Activated T-cell treated with anti-CD3 and anti-CD28 coated beads, Interleukin-2, amount 50 U/mL, for 72 hours (primary cell): ENCODE data around the gene FAM90A26. TPM values are rescaled to one million over a fixed set of nuclear protein-coding genes. Genes with fewer than 3 reads are reported as not detected.
A peak's percentile ranks its signal among the peaks of the same experiment; 100 is the strongest.
"Not testable (repeated sequence)": the region's sequence is repeated elsewhere in the genome, so short reads cannot be mapped to it uniquely, and the experiment has no call there.

Experiments used
- ATAC-seq, 2 donors: fragments of 150-1000 bp; cut with Tn5 transposase; replicated peaks in 1 of 2; 2 replicates each; pipeline ENCODE4 v1.10.0; 2021; ENCODE audit warnings: moderate library complexity in 2 of 2, mild to moderate bottlenecking in 1 of 2
- DNase-seq, 2 donors: peaks; one replicate each; pipeline ENCODE4 v3.0.0; 2021 to 2022; ENCODE audit warnings: mixed read lengths in 1 of 2
- H3K27ac Mint-ChIP-seq: one replicate; pipeline ENCODE4 v1.8.0; 2022; ENCODE audit warnings: mild to moderate bottlenecking, moderate library complexity, mixed read lengths
- H3K27me3 Mint-ChIP-seq: one replicate; pipeline ENCODE4 v1.8.0; 2022; ENCODE audit warnings: low read depth, mixed read lengths
- H3K36me3 Mint-ChIP-seq, 2 donors: one replicate each; pipeline ENCODE4 v1.8.0; 2022; ENCODE audit warnings: mixed read lengths in 2 of 2, mild to moderate bottlenecking in 1 of 2; ENCODE audit not compliant: insufficient read depth in 2 of 2
- H3K4me1 Mint-ChIP-seq: one replicate; pipeline ENCODE4 v1.8.0; 2022; ENCODE audit warnings: low read depth, mixed read lengths
- H3K4me3 Mint-ChIP-seq, 2 donors: one replicate each; pipeline ENCODE4 v1.8.0; 2022; ENCODE audit warnings: mild to moderate bottlenecking in 2 of 2, mixed read lengths in 2 of 2, moderate library complexity in 2 of 2
- H3K9me3 Mint-ChIP-seq, 2 donors: one replicate each; pipeline ENCODE4 v1.8.0; 2022; ENCODE audit warnings: mixed read lengths in 2 of 2
- total RNA-seq, 2 donors: library from RNA; stranded (reverse); gene quantifications; one replicate each; pipeline ENCODE4 v1.2.3, GENCODE V29; 2022

The FAM90A26 gene
- total RNA-seq, 2 donors from 2014 or later: not detected

DNA sequence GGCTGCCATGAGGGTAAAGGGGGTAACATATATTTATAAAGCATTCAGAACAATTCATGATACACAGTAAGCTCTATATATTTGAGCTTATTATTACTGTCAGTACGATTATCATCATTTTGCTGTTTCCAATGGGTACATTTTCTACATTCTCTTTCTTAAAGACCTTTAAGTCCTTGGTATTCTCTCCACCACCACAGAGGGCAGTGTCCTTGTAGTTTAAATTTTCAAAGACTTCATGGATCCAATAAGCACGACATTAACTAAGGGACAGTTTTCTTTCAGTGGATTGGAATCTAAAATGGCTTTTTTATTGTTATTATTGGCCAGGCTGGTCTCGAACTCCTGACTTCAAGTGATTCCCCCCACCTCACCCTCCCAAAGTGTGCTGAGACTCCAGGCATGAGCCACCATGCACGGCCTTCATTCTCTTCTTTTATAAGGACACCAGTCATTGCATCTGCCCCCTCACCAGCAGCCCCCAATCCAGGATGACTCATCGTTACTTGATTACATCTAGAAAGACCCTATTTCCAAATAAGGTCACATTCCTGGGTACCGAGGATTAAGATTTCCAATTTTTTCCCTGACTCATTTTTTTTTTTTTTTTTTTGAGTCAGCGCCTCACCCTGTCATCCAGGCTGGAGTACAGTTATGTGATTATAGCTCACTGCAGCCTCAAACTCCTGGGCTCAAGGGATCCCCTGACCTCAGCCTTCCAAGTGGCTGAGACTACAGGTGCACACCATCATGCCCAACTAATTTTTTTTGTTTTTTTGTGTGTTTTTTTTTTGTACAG is 21.4 kb upstream of the FAM90A26 start:
- H3K27ac Mint-ChIP-seq, H3K36me3 Mint-ChIP-seq, DNase-seq, ATAC-seq, H3K9me3 Mint-ChIP-seq, H3K4me3 Mint-ChIP-seq, H3K27me3 Mint-ChIP-seq, H3K4me1 Mint-ChIP-seq: not testable (repeated sequence)

DNA sequence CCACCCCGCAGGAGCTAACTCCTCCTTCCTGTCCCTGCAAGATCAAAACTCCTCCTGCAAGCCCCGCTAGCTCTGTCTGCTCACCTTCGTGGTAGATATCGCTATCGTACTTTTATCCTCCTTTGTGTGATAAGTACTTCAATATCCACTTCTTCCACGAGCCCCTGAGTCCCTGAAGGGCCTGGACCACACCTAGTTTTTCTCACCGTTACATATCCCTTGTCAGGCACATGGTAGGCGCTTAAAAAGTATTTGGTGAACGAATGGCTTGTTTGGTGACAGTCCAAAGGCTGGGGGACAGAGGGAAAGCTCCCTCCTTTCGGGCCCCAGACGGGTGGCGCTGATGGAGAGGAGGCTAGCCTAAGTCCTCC is 18.4 kb upstream of the FAM90A26 start:
- Mint-ChIP-seq H3K4me3 (peak overlapping the region; percentile 91 to 96), H3K4me1 (peaks cover 22% of the 10 kb centered on the region)
- not testable (repeated sequence) for H3K9me3 Mint-ChIP-seq, H3K27me3 Mint-ChIP-seq, H3K27ac Mint-ChIP-seq, ATAC-seq, DNase-seq, H3K36me3 Mint-ChIP-seq

DNA sequence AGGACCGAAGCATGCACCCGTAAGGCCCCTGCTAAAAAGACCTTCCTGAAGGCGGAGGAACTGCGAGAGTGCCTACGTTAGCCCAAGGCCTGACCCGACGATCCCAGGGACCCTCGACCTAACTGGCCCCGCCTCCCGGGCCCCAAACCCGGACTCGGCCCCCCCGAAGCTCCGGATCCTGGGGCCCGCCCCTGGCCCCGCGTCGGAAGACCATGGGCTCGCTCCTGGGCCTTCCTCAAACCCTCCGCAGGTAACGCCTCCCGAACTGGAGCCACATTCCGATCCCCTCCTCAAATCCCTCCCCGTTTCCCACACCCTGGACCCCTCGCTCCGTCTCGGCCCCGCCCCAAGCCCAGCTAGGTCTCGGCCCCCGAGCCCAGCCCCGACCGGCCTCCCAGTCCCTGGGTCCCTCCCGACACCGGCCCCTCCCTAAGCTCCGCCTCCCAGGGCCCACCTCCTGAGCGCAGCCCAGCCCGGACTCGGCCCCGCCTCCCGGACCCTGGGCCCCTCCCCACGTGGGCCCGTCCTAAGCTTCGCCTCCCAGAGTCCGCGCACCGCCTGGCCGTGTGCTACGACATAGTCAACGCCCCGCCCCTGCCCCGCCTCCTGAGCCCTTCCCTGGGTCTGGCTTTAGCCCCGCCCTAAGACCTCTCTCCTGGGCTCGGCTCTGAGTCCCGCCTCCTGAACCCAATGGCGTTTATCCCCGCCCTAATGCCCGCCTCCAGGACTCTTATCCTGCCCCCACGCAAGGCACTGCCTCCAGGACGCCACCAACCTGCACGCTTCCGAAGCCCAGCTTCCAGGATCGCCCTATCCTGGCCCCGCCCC is 17.8 kb upstream of the FAM90A26 start:
- Mint-ChIP-seq H3K27ac (peak overlapping the region; percentile 94), H3K4me3 (peak overlapping the region; percentile 91 to 96), H3K4me1 (peaks cover 22% of the 10 kb centered on the region)
- DNase-seq: peak; percentile 98
- H3K36me3 Mint-ChIP-seq, H3K27me3 Mint-ChIP-seq, H3K9me3 Mint-ChIP-seq: not testable (repeated sequence)
- ATAC-seq: peak; percentile 85 to 89

DNA sequence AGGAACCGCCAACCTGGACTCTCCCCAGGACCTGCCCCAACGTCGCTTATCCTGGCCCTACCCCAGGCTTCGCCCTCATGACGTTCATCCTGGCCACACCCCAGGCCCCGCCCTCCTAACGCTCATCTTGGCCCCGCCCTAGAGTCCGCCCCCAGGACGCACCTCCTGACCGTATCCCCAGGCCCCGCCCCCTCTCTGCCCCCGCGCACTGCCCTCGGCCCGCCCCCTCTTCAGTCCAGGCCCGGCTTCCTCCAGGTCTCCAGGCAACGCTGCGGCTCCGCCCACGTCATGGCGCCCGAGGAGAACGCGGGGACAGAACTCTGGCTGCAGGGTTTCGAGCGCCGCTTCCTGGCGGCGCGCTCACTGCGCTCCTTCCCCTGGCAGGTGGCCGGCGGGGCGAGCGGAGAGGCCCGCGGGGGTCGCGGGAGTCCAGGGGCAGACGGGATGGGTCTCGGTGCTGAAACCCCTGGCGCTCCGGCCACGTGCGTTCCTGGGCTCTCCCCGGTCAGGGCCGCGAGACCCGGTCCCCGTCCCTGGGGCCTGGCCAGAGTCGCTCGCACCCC is 17.1 kb upstream of the FAM90A26 start:
- Mint-ChIP-seq H3K4me1 (peaks cover 22% of the 10 kb centered on the region), H3K4me3 (peak overlapping the region; percentile 91 to 96), H3K27ac (peak overlapping the region; percentile 94)
- H3K27me3 Mint-ChIP-seq, H3K9me3 Mint-ChIP-seq, H3K36me3 Mint-ChIP-seq: not testable (repeated sequence)
- peak; percentile 99 for ATAC-seq
- peak; percentile 96 to 97 for DNase-seq

DNA sequence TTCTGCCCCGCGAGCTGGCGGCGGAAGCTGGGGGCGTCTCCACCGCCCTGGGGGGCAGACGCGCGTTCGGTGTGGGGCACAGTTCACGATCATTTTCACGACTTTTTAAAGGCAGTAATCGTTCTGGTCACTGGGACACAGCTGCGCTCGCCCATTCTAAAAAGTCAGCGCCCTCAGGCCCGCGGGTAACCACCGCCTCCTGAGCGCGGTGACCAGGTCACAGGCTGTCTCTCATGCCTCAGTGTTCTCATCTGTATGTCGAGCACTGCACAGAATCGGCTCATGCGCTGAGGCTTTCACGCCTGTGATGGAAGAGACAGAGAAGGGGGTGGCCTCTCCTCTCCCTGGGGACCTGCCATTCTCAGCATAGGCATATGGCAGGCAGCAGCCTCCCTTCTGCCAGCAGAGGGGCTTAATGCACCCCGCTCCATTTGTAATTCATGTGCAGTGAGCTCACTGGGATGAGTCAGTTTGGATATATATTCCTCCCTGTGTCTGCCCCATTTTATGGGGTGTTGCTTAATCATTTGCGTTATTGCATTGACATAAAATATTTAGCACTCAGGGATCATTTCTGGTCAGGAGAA is 16.5 kb upstream of the FAM90A26 start:
- not testable (repeated sequence) for H3K27ac Mint-ChIP-seq, H3K27me3 Mint-ChIP-seq, H3K36me3 Mint-ChIP-seq, H3K9me3 Mint-ChIP-seq, ATAC-seq, DNase-seq
- peaks cover 22% of the 10 kb centered on the region for H3K4me1 Mint-ChIP-seq
- peak overlapping the region; percentile 91 to 96 for H3K4me3 Mint-ChIP-seq

DNA sequence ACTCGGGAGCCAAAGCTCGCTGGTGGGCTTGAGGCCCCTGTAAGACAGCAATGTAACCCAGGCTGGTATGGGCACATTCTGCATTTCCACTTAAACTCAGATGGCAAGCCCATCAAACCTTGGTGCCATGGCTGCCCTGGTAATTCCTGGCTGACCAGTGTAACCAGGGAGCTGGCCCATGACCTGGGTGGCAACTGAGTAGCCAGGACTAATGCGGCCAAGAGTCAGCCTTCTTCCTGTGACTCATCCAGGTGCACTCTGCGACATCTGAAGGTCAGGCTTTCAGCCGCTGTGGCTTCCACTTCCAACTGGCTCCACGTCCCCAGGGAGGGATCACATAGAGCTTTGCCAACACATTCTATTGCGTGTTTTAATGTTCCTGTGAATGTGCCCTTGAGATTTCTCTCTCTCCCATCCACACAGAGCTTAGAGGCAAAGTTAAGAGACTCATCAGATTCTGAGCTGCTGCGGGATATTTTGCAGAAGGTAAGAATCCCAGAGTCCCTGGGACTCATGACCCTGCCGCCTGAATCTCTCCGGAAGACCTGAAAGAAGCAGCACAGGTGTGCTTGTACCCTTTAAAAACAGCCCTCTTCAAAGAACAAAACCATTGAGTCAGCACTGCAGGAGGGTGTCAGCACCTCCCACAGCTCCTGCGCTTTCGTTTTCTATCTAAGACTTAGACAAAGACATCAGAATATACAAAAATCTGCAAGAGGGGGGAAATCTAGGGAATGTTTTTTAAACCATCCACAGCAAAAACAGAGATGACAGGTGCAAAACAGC is 14.9 kb upstream of the FAM90A26 start:
- not testable (repeated sequence) for H3K27ac Mint-ChIP-seq, H3K36me3 Mint-ChIP-seq, H3K27me3 Mint-ChIP-seq, ATAC-seq, H3K9me3 Mint-ChIP-seq
- peaks cover 22% of the 10 kb centered on the region for H3K4me1 Mint-ChIP-seq
- H3K4me3 Mint-ChIP-seq: peak overlapping the region; percentile 34 to 67
- DNase-seq: peak in 1 of 2 donors; percentile 17

DNA sequence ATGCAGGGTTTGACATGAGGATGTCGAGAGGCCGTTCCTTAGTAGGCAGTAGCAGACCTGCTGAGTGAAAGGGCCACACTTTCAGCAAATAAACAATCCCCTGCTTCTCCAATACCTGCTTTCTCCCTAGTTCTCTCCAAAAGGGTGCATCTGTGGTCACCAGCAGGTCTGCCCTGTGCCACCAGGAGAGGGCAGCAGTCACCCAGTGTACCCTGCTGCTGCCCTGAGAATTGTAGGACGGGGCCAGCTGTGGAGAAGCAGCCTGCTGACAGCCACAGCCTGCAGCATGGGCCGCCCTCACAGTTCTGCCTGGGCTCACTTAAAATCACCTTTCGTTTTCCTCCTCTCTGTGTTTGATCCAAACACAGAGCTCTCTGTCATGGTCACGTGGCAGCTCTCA is 11.8 kb upstream of the FAM90A26 start:
- not testable (repeated sequence) for H3K27me3 Mint-ChIP-seq, DNase-seq, H3K4me3 Mint-ChIP-seq, H3K27ac Mint-ChIP-seq, H3K9me3 Mint-ChIP-seq, ATAC-seq, H3K36me3 Mint-ChIP-seq
- H3K4me1 Mint-ChIP-seq: peaks cover 22% of the 10 kb centered on the region

DNA sequence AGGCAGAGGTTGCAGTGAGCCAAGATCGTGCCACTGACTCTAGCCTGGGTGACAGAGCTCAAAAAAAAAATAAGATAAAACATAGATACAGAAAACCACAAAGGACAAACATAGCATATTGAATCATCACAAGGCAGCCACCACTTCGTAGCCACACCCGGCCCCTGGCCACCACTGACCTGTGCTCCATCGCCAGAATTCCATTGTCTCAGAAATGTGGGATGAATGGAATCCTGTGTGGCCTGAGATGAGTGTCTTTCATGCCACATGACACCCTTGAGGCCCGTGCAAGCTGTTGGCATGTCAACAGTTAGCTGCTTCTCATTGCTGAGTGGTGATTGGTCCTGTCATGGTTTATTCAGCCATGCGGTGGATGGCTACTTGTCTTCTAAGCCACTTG is 10.2 kb upstream of the FAM90A26 start:
- H3K4me3 Mint-ChIP-seq, H3K9me3 Mint-ChIP-seq, ATAC-seq, H3K4me1 Mint-ChIP-seq, H3K27ac Mint-ChIP-seq, H3K27me3 Mint-ChIP-seq, H3K36me3 Mint-ChIP-seq, DNase-seq: not testable (repeated sequence)

DNA sequence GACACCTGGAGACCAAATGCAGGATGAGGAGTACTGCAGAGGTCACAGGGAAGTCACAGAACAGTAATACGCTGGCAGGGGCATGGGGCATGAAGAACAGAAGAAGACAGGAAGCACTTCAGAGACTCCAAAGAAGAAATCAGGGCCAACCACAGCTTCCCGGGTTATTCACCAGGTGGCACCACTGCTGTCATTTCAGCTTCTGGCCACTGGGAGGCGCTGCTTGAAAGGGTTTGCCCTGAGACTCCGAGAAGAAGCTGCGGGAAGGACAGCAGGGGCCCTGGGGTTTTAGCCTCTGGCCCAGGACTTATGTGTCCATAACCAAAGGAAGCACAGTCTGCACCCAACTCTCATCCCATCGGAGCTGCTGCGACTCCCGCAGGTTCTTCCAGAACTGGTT is 4.2 kb upstream of the FAM90A26 start:
- not testable (repeated sequence) for H3K27ac Mint-ChIP-seq, DNase-seq, H3K9me3 Mint-ChIP-seq, H3K4me1 Mint-ChIP-seq, ATAC-seq, H3K27me3 Mint-ChIP-seq, H3K36me3 Mint-ChIP-seq, H3K4me3 Mint-ChIP-seq

DNA sequence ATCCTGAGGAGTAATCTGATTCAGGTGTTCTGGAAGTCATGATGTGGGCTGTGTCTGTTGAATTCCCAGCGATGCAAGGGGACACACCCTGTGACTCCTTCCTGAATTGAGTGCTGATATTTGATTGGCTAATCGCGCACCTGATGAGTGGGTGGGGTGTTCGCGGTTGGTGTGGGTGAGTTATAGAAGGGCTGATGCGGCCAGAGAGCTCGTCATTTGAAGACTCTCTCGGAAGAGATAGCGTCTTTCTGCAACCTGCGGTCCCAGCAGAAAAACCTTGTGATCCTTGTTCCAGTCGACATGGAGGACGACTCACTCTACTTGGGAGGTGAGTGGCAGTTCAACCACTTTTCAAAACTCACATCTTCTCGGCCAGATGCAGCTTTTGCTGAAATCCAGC is 40.1 kb downstream of the FAM90A26 start, which contains the start of gene USP17L10:
Gene USP17L10, plus strand, starts transcription at position 301 of the 400 bp plus-strand sequence. Its CDS starts 0 bp downstream, at position 301.
- not testable (repeated sequence) for DNase-seq, H3K9me3 Mint-ChIP-seq, ATAC-seq, H3K27ac Mint-ChIP-seq, H3K4me3 Mint-ChIP-seq, H3K27me3 Mint-ChIP-seq, H3K4me1 Mint-ChIP-seq, H3K36me3 Mint-ChIP-seq

DNA sequence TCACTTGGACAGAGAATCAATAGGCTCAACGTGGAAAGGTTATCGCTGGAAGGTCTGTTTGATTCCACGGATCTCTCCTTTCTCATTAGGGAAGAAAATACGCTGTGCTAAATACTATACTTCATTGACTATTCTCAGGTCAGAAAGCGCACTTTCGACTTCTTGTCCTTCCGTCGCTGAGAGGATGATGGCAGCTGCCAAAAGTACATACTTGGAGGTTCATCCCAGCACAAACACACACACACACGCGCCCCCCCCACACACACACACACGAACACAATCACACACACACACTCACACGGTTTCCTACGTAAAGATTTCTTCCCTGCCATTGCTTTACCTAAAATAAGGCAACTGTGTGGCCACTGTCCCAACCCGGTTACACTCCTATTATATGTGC is 44.5 kb downstream of the FAM90A26 start:
- H3K4me1 Mint-ChIP-seq, DNase-seq, H3K4me3 Mint-ChIP-seq, H3K36me3 Mint-ChIP-seq, H3K27me3 Mint-ChIP-seq, ATAC-seq, H3K9me3 Mint-ChIP-seq, H3K27ac Mint-ChIP-seq: not testable (repeated sequence)

DNA sequence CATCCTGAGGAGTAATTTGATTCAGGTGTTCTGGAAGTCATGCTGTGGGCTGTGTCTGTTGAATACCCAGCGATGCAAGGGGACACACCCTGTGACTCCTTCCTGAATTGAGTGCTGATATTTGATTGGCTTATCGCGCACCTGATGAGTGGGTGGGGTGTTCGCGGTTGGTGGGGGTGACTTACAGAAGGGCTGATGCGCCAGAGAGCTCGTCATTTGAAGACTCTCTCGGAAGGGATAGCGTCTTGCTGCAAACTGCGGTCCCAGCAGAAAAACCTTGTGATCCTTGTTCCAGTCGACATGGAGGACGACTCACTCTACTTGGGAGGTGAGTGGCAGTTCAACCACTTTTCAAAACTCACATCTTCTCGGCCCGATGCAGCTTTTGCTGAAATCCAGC is 44.9 kb downstream of the FAM90A26 start, which contains the start of gene USP17L11:
Gene USP17L11, plus strand, starts transcription at position 301 of the 400 bp plus-strand sequence. Its CDS starts 0 bp downstream, at position 301.
- H3K27me3 Mint-ChIP-seq, H3K4me1 Mint-ChIP-seq, H3K27ac Mint-ChIP-seq: not testable (repeated sequence)

More for the DNA sequence above, 44.9 kb downstream of the FAM90A26 start, which contains the start of gene USP17L11:
- not testable (repeated sequence) for H3K9me3 Mint-ChIP-seq, H3K4me3 Mint-ChIP-seq, DNase-seq, H3K36me3 Mint-ChIP-seq, ATAC-seq
